PC-9 (cell line): ENCODE measurements around the gene EPB42. TPM values are rescaled to one million over a fixed set of nuclear protein-coding genes. Genes with fewer than 3 reads are reported as not detected.
"Not testable (repeated sequence)": the region's sequence is repeated elsewhere in the genome, so short reads cannot be mapped to it uniquely, and the experiment has no call there.

Experiments used
- BruUV-seq: library from RNA; stranded (reverse); fragments of 400-500 nt; replicated peaks from 2 replicates; lab custom pipeline; 2021; lab: Mats Ljungman, UMichigan
- CTCF ChIA-PET: fragments of 300-600 bp; sonication (Branson Sonifier 250); formaldehyde crosslinking; loops from one replicate; lab custom pipeline; 2022; ENCODE audit warnings: antibody characterized with exemption; lab: Charles Lee
- POLR2A ChIA-PET: fragments of 300-600 bp; sonication (Branson Sonifier 250); formaldehyde crosslinking; loops from one replicate; lab custom pipeline; 2022; ENCODE audit warnings: antibody characterized with exemption; ENCODE audit not compliant: unreplicated experiment; lab: Charles Lee
- DNase-seq, 2 experiments: peaks; one replicate each; pipeline versions ENCODE4 v3.0.0 to v3.0.0-alpha.2; 2015 to 2022; ENCODE audit warnings: mixed read lengths in 1 of 2
- H2AFZ ChIP-seq: fragments of 200-600 bp; sonication (generic); 2 replicates; pipeline ENCODE4 v1.8.1; 2017; ENCODE audit warnings: antibody characterized with exemption
- H3F3A ChIP-seq: fragments of 200-600 bp; sonication (generic); 2 replicates; pipeline ENCODE4 v1.8.1; 2017; ENCODE audit warnings: antibody characterized with exemption, mild to moderate bottlenecking, low read depth; ENCODE audit not compliant: insufficient read depth
- H3K27ac ChIP-seq: fragments of 200-600 bp; sonication (generic); 2 replicates; pipeline ENCODE4 v1.6.1; 2016; ENCODE audit warnings: mixed run types
- H3K27me3 ChIP-seq: fragments of 200-600 bp; sonication (generic); 2 replicates; pipeline ENCODE4 v1.6.1; 2016; ENCODE audit warnings: low read depth, mixed run types; ENCODE audit not compliant: insufficient read depth
- H3K36me3 ChIP-seq: fragments of 200-600 bp; sonication (generic); 2 replicates; pipeline ENCODE4 v1.6.1; 2016; ENCODE audit warnings: low read depth, mixed run types
- H3K4me1 ChIP-seq: fragments of 200-600 bp; sonication (generic); replicated peaks from 2 replicates; pipeline ENCODE4 v1.6.1; 2016; ENCODE audit warnings: mixed run types; ENCODE audit not compliant: insufficient read depth
- H3K4me2 ChIP-seq: fragments of 200-600 bp; sonication (generic); 2 replicates; pipeline ENCODE4 v1.6.1; 2017; ENCODE audit warnings: mixed run types
- H3K4me3 ChIP-seq: fragments of 200-600 bp; sonication (generic); 2 replicates; pipeline ENCODE4 v1.6.1; 2016; ENCODE audit warnings: mixed run types
- H3K79me2 ChIP-seq: fragments of 200-600 bp; sonication (generic); 2 replicates; pipeline ENCODE4 v1.6.1; 2017; ENCODE audit warnings: low read depth, mixed run types
- H3K9me2 ChIP-seq: fragments of 200-600 bp; sonication (generic); 2 replicates; pipeline ENCODE4 v1.8.1; 2017; ENCODE audit warnings: mild to moderate bottlenecking; ENCODE audit not compliant: insufficient read depth
- H3K9me3 ChIP-seq: fragments of 200-600 bp; sonication (generic); 2 replicates; pipeline ENCODE4 v1.8.1; 2016; ENCODE audit warnings: low read depth; ENCODE audit not compliant: insufficient read depth
- H4K20me1 ChIP-seq: fragments of 200-600 bp; sonication (generic); 2 replicates; pipeline ENCODE4 v1.8.1; 2017; ENCODE audit not compliant: insufficient read depth
- EZH2 ChIP-seq: fragments of 200-600 bp; sonication (generic); IDR thresholded peaks from 2 replicates; pipeline ENCODE4 v1.8.0; 2017; ENCODE audit warnings: antibody characterized with exemption, low read depth
- intact Hi-C: fragments of 100-400 bp; cut with micrococcal nuclease; formaldehyde crosslinking; loops from one replicate; pipeline ENCODE4 v1.10.0; 2022; ENCODE audit not compliant: unreplicated experiment
- total RNA-seq: library from RNA; stranded (reverse); gene quantifications from 2 replicates; pipeline ENCODE4 v1.2.3, GENCODE V29; 2021
- TF ChIP-seq, protein P1 (sequence below): fragments of 200-600 bp; sonication (generic); conservative IDR thresholded peaks from 2 replicates; pipeline ENCODE4 v1.6.1; 2017; ENCODE audit warnings: mixed run types, antibody characterized with exemption, mild to moderate bottlenecking, moderate library complexity

EPB42 gene
- total RNA-seq, 1 experiment from 2014 or later, result not detected

DNA sequence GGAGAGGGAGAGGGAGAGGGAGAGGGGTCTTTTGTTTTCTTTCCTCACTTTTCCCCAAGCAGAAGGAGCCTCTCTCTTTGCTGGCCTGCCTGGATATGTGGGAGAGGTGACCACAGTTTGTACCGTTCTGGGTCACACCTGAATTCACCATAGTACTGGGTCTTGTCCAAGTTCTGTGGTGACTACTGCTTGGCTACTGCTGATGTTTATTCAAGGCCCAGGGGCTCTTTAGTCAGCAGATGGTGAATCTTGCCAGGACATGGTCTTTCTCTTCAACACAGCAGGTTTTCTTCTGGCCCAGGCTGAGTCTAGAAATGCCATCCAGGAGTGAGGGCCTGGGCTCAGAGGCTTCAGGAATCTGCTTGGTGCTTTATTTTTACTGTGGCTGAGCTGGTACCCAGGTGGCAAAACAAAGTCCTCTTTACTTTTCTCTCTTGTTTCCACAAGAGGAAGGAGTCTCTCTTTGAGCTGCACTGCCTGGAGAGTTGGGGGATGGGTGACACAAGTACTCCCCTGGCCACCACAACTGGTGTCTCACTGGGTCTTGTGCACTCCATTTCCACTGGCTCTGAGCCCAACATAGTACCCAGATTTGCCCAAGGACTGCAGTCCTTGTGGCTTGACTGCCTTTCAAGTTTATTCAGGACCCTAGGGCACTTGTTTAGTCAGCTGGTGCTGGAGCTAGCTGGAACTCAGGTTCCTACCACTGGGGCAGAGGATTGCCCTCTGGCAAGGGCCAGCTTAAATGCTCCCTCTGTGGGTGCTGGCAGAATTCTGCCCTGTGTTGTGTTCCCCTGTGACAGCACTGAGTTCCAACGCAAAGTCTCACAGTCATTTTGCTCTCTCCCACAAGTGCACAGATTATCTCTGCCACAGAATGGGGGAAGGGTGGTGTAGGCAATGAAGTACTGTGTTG is 52.4 kb downstream of the EPB42 start:
- TF ChIP-seq, protein P1, sequence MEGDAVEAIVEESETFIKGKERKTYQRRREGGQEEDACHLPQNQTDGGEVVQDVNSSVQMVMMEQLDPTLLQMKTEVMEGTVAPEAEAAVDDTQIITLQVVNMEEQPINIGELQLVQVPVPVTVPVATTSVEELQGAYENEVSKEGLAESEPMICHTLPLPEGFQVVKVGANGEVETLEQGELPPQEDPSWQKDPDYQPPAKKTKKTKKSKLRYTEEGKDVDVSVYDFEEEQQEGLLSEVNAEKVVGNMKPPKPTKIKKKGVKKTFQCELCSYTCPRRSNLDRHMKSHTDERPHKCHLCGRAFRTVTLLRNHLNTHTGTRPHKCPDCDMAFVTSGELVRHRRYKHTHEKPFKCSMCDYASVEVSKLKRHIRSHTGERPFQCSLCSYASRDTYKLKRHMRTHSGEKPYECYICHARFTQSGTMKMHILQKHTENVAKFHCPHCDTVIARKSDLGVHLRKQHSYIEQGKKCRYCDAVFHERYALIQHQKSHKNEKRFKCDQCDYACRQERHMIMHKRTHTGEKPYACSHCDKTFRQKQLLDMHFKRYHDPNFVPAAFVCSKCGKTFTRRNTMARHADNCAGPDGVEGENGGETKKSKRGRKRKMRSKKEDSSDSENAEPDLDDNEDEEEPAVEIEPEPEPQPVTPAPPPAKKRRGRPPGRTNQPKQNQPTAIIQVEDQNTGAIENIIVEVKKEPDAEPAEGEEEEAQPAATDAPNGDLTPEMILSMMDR, result no peak
- TF ChIP-seq EZH2, result no peak
- no peak for DNase-seq
- Histone ChIP-seq H3K79me2 (no peaks in the 10 kb centered on the region), H4K20me1 (no peaks in the 10 kb centered on the region), H3K4me1 (peaks cover 16% of the 10 kb centered on the region; the same call in 1 of the 2 replicates), H2AFZ (no peak overlapping the region), H3K27ac (no peak overlapping the region), H3K4me2 (peak overlapping the region; percentile 10; the same call in 1 of the 2 replicates), H3K9me3 (no peaks in the 10 kb centered on the region), H3K4me3 (no peak overlapping the region), H3K9me2 (no peaks in the 10 kb centered on the region), H3F3A (peaks cover 3% of the 10 kb centered on the region; the same call in 1 of the 2 replicates), H3K36me3 (no peaks in the 10 kb centered on the region), H3K27me3 (no peaks in the 10 kb centered on the region)
- BruUV-seq, result no TSS peak
- CTCF ChIA-PET, result no interaction called here
- POLR2A ChIA-PET, result no interaction called here
- intact Hi-C loops, result no loop called here

DNA sequence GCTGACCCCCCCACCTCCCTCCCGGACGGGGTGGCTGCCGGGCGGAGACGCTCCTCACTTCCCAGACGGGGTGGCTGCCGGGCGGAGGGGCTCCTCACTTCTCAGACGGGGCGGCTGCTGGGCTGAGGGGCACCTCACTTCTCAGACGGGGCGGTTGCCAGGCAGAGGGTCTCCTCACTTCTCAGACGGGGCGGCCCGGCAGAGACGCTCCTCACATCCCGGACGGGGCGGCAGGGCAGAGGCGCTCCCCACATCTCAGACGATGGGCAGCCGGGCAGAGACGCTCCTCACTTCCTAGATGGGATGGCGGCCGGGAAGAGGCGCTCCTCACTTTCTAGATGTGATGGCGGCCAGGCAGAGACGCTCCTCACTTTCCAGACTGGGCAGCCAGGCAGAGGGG is 53.6 kb downstream of the EPB42 start:
- H3K36me3 ChIP-seq, H4K20me1 ChIP-seq, DNase-seq, H3K4me3 ChIP-seq, H3K9me2 ChIP-seq, CTCF ChIA-PET, POLR2A ChIA-PET, H2AFZ ChIP-seq, H3K27me3 ChIP-seq, intact Hi-C loops, H3K9me3 ChIP-seq, H3K4me2 ChIP-seq, H3F3A ChIP-seq, BruUV-seq, H3K27ac ChIP-seq, H3K79me2 ChIP-seq: not testable (repeated sequence)
- peaks cover 16% of the 10 kb centered on the region; the same call in 1 of the 2 replicates for H3K4me1 ChIP-seq

DNA sequence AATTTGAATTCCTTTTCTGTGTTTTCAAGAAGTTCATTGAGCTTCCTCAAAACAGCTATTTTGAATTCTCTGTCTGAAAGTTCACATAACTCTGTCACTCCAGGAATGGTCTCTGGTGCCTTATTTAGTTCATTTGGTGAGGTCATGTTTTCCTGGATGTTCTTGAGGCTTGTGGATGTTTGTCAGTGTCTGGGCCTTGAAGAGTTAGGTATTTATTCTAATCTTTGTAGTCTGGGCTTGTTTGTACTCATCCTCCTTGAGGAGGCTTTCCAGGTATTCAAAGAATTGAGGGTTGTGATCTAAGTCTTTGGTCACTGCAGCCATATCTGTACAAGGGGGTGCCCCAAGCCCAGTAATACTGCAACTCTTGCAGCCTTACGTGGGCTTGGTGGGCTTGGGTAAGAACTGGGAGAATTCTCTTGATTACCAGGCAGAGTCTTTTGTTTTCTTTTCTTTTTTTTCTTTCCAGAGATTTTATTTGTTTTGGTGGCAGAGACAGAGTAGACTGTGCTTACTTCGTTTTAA is 55.0 kb downstream of the EPB42 start:
- Histone ChIP-seq H3K79me2 (no peaks in the 10 kb centered on the region), H3K4me3 (no peak overlapping the region), H2AFZ (no peak overlapping the region), H3K4me2 (no peak overlapping the region), H3K9me3 (no peaks in the 10 kb centered on the region), H3K27me3 (no peaks in the 10 kb centered on the region), H3F3A (peaks cover 3% of the 10 kb centered on the region; the same call in 1 of the 2 replicates), H4K20me1 (no peaks in the 10 kb centered on the region), H3K27ac (no peak overlapping the region), H3K9me2 (no peaks in the 10 kb centered on the region), H3K36me3 (no peaks in the 10 kb centered on the region), H3K4me1 (peaks cover 16% of the 10 kb centered on the region; the same call in 1 of the 2 replicates)
- ChIA-PET POLR2A (no interaction called here), CTCF (no interaction called here)
- intact Hi-C loops, result no loop called here
- BruUV-seq, result no TSS peak
- DNase-seq, result no peak
- no peak for TF ChIP-seq EZH2
- TF ChIP-seq, protein P1, result no peak
